Fibroblast of mammary gland (primary cell): ENCODE results near the gene MSX2.

Experiments used
- DNase-seq: peaks from one replicate; pipeline ENCODE4 v3.0.0-alpha.2; 2010; ENCODE audit warnings: low read depth
- H3K4me3 ChIP-seq: 2 replicates; pipeline ENCODE4 v1.5.1; 2011; ENCODE audit warnings: low read depth, mild to moderate bottlenecking, low read length, moderate library complexity; ENCODE audit not compliant: control insufficient read depth
- CTCF ChIP-seq: conservative IDR thresholded peaks from 2 replicates; pipeline ENCODE4 v1.5.1; 2011; ENCODE audit warnings: low read depth, low read length, inconsistent platforms; ENCODE audit not compliant: control insufficient read depth, insufficient read depth

Gene MSX2

GRCh38 chr5:174721530-174722432, 2.6 kb upstream of the MSX2 start:
- no peak for TF ChIP-seq CTCF
- no peak for DNase-seq
- no peak overlapping the region for H3K4me3 ChIP-seq

- no peak overlapping the region for H3K4me3 ChIP-seq
- no peak for DNase-seq
- no peak for TF ChIP-seq CTCF
Measured at GRCh38 chr5:174722500-174722899, 1.9 kb upstream of the MSX2 start.

GRCh38 chr5:174723315-174723978, 935 bp upstream of the MSX2 start:
- H3K4me3 ChIP-seq: peak overlapping the region; percentile 49
- DNase-seq: no peak
- no peak for TF ChIP-seq CTCF

- no peak for TF ChIP-seq CTCF
Measured at GRCh38 chr5:174723979-174724483, 351 bp upstream of the MSX2 start.

GRCh38 chr5:174725261-174725990, 1.0 kb downstream of the MSX2 start:
- DNase-seq: no peak
- peak overlapping the region; percentile 57 for H3K4me3 ChIP-seq
- TF ChIP-seq CTCF: no peak

More at GRCh38 chr5:174723979-174724483, 351 bp upstream of the MSX2 start:
- H3K4me3 ChIP-seq: peak overlapping the region; percentile 49
- DNase-seq: peak; percentile 8

- H3K4me3 ChIP-seq: peak overlapping the region; percentile 57
- no peak for TF ChIP-seq CTCF
- DNase-seq: no peak
Measured at GRCh38 chr5:174725991-174726601, 1.7 kb downstream of the MSX2 start.
